ELR (cell line): ENCODE results near the gene TCF4.
"Not testable (repeated sequence)": the region's sequence is repeated elsewhere in the genome, so short reads cannot be mapped to it uniquely, and the experiment has no call there.

ENCODE experiments used
- DNase-seq: peaks from one replicate; pipeline ENCODE4 v3.0.0-alpha.2; 2015; ENCODE audit warnings: low read depth

The TCF4 gene

DNA sequence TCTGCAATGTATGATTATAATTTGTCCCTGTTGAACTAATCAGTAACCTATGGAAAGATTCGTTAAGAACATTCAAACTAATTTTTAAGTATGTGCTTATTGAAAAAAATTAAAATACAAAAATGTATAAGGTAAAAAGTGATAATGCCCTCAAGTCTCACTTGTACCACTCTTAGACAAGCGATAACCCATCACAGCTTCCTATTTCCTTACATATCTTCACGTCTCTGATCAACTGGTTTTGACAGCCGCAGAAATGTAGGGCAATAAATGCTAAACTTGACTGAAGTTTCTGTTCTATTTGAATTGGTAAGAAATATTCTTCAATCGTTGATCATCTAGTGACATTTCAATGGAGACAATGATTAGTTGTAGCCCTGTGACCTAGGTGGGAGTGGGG lies 112.5 kb downstream of the TCF4 start:
- DNase-seq: no peak

DNA sequence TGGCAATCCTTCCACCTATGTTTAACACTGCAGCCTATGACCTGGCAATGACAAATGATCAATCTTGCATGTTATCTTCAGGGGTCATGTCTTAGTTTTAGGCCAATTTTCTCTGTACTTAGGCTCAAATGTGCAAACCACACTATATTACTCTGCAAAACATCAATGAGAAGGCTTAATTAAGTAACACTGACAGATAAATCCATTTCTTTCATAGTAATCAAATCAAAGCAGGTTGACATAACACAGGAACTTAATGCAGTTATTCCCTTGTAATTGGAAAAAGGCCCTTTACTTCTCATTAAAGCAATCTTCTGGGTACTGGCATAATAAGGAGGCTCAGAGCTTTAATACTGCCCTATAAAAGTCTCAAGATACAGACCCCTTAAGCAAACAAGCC lies 114.4 kb downstream of the TCF4 start:
- DNase-seq: no peak

DNA sequence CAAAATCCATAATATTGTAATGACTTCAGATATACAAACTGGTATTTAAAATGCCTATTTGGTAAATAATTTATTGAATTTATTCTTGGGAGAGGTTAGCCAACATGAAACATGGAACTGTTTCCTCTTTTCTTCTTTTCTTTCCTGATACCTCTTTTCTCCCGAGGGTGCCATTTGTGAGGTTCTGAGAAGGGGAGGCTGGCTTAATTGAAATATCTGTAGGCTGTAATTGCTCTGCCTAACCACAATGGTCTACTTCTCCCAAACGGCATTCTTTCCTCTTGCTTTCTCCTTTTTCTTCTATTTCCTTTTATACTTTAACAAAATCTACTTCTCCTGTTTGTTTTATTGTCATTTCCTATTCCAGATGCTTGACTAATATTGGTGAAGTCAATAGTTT lies 114.9 kb downstream of the TCF4 start:
- DNase-seq: no peak

DNA sequence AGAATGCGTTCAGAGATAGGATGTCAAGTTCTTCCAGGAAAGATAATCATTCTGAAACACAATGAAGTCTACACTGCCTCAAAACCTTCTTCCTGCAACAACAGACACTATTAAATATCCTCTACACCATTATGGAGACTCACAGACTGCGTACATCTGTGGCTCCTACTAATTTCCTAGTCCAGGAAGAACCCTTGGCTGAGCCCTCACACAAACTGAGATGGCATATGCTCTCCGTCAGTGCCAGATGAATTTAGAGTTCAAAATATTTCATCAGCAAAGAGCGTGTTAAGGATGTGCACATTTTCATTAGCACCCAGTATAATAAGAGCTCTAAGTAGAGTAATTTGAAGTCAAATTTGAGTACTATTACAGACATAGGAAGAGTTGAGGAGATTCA lies 117.2 kb downstream of the TCF4 start:
- DNase-seq: no peak

DNA sequence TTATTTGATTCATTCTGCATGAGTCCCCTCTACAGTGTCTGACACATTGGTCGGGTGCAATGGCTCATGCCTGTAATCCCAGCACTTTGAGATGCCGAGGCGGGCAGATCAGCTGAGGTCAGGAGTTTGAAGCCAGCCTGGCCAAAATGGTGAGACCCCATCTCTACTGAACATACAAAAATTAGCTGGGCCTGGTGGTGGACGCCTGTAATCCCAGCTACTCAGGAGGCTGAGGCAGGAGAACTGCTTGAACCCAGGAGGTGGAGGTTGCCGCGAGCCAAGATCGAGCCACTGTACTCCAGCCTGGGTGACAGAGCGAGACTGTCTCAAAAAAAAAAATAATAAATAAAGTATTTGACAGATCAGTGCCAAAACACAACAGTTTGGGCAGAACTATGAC lies 118.9 kb downstream of the TCF4 start:
- not testable (repeated sequence) for DNase-seq

GRCh38 chr18:55466789-55467188 lies 121.2 kb downstream of the TCF4 start:
- DNase-seq: no peak

- DNase-seq: no peak
Measured at GRCh38 chr18:55465313-55465712, 122.7 kb downstream of the TCF4 start.

GRCh38 chr18:55464581-55464980 lies 123.4 kb downstream of the TCF4 start:
- DNase-seq: no peak

- no peak for DNase-seq
Measured at GRCh38 chr18:55462652-55463051, 125.3 kb downstream of the TCF4 start.

- DNase-seq: no peak
Measured at GRCh38 chr18:55461848-55462247, 126.1 kb downstream of the TCF4 start.

DNA sequence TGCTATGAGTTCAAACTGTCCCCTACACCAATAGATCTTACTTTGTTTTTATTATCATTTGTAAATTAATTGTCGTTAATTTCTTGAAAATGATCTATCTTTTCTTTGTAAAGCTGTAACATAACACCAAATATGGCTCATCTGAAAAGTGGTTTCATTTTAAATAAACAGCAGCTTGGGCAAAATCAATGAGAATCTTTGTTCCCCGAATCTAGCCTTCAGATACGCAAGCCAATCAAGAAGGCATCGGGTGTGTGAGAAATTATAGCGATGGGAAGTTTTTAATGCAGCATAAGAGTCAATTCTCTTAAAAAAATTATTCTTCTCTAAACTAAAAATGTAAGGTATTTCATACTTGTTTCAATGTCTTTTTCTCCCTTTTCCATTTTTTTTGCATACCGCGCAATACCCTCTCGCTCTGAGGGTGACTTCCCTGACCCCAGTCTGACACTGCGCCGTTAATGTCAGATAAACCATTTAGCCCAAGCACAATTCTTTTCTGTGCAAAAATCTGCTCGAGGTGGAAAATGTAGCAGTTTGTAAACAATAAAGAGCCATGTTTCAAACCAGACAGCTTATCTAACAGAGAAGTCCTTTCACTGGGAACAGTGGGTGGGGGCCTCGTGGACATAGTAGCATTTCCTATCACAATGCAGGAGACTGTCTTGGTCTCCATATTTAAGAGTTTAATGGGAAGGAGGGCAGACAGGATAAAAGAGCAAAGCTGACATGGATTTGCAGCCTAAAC lies 129.4 kb downstream of the TCF4 start:
- no peak for DNase-seq

DNA sequence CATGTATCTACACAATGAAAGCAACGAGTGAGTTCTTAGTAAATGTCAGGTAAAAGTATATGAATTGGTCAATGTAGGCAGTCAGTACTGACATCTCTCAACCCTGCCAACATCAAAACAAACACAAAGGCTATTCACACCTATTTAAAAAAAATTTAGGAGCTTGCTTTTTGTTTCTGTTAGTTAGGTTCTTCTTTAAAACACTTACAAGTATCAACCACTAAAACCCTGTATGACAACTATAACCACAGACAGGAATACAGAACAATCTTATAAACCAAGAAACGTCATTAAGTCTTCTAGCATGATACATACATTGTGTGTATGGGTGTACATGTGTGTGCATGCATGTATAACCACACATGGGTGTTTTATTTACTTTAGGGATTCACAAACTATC lies 131.0 kb downstream of the TCF4 start:
- no peak for DNase-seq

GRCh38 chr18:55455938-55456337 lies 132.1 kb downstream of the TCF4 start:
- DNase-seq: no peak

DNA sequence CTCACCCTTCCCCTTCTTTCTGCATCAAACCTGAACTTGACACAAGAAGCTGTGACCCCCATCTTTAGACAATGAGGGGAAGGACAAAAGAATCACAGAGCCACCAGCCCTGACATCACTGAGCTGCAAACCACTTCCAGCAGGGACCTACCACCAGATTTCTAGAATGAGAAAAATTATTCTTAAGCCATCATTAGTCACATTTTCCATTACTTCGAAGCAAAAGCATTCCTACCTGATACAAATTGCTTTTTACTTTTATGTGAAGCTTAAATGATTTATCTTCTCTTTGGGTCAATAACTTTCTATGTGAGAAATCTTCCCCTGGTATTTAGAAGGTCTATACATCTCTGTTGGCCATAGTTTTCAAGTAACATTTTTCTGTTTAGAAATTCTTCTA lies 134.8 kb downstream of the TCF4 start:
- DNase-seq: no peak

DNA sequence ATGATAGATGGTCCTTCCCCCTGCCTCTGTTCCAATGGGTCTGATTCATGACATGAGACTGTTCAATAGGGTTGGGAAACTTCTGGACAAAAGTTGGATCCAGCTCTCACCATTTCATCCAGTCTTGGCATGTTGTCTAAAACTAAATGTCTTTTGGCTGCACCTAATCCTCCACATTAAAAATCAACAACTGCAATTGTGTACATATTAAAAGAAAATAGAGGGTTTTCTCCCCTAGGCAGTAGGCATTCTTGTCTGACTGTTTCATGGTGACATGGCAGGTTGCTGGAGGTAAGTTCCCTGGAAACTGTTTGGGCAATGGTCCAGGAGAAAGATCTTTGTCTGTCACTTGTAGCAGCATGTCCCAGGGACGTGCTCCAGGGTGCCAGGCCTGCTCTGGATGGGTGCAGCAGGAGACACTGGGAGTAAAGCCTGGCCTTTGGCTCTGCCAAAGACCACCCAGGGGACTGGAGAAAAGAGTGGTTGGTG lies 135.8 kb downstream of the TCF4 start:
- DNase-seq: no peak

DNA sequence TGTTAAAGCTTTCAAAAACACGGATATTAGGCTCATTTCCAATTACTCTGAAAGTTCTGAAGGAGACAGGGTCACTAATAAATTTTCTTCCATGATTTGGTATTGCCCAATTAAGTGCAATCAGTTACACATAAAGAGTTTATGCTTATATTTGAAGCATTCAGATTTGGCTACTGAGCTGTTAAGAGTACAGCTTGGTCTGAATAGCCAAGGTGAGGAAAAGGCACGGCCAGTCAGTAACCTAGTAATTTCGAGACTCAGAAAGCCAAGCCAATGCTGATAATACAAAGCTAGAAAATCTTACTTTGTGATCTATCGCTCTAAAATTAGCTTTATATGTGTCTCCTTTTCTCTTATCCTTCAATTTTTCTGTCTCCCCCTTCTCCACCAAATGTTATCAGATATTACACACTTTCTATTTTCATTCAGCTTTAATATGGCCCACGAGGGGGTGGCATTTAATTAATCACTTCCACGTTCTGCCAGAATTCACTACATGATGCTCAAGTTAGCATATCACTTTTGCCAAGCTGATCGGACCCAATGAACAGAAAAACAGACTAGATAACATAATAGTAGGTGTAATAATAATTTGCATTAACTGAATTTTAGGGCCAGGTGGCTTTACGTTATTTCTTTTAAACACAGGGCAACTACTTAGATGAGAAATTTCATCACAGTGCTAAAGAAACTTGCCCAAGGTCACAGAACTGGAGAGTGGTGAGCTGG lies 138.4 kb downstream of the TCF4 start:
- no peak for DNase-seq

DNA sequence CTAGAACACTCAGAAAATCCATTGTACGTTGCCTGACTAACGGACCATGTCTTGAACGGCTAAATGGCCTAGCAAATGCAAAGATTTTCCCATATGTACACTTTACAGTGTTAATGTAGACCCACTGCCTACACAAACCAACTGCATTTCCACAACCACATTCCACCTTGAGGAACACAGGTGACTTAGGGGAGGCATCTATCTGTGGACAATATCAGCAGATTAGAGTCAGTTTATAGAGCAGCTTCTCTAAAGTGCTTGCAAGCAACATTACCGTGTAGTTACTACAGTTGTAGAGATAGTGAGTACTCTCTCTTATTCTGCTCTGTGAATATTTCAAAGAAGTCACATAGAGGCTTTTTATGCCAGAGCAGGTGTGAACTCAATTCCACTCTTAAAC lies 139.6 kb downstream of the TCF4 start:
- no peak for DNase-seq

- DNase-seq: no peak
Measured at GRCh38 chr18:55447672-55448018, 140.3 kb downstream of the TCF4 start.

- DNase-seq: no peak
Measured at GRCh38 chr18:55446996-55447671, 140.9 kb downstream of the TCF4 start.

GRCh38 chr18:55444536-55444935 lies 143.5 kb downstream of the TCF4 start:
- no peak for DNase-seq

- peak; percentile 11 for DNase-seq
Measured at GRCh38 chr18:55443776-55444175, 144.2 kb downstream of the TCF4 start.

DNA sequence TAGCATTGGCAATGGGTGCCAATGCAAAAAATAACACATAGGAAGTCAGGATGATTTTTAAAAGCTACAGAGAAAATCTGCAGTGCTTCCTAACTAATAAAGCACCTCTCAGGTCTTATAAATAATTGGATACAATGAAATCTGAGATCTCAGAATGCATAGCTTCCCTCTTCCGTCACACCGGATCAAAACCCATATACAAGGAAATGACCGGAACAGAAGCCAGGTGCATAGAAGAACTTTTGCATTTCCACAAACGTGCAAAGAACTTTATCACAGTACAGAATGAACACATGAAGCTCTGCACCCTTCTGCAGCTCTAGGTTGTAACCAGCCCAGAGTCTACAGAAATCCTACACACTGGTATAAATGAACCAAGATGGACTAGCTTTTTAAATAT lies 145.4 kb downstream of the TCF4 start:
- DNase-seq: no peak

- DNase-seq: no peak
Measured at GRCh38 chr18:55440988-55441387, 147.0 kb downstream of the TCF4 start.
